ENCODE data around the gene EMP2. TPM values are rescaled to one million over a fixed set of nuclear protein-coding genes. Genes with fewer than 3 reads are reported as not detected.

EMP2 gene
- total RNA-seq, 1 experiment from 2014 or later, result 198 TPM

DNA sequence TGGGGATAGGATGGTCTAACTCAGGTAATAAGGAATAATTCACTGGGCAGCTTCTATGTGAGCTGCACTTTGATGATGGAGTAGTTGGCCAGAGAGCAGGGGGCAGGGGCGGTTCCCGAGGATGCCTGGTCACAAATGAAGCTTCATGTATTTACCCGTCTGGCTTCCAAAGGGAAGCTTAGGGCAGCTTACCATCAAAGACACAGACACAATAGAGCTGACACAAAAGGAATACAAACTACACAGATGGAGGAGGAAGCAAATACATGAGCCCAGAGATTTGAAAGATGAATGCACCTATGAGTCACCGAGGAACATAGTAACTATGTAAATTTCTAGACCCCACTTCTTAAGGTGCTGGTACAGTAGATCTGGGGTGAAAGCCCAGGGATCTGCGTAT, 8.7 kb upstream of the EMP2 start:
- POLR2A ChIA-PET, result interaction anchor here (0.6 kb wide), 1 partner anchor 22 kb away, joined by 3 read pairs; no protein-coding TSS in a partner anchor
- H3K4me3 Mint-ChIP-seq (ENCODE audit: unreplicated experiment), result no peak overlapping the region
- no peak overlapping the region for H3K4me3 ChIP-seq (ENCODE audit: low read depth, low read length)
- H3K9me3 Mint-ChIP-seq (ENCODE audit: unreplicated experiment), result no peaks in the 10 kb centered on the region
- H3K27me3 ChIP-seq (replicated peaks; ENCODE audit: control insufficient read depth, insufficient read depth, low read length), result no peaks in the 10 kb centered on the region
- CTCF ChIA-PET, result no interaction called here
- H3K36me3 ChIP-seq (ENCODE audit: control insufficient read depth, insufficient read depth, low read length), result no peaks in the 10 kb centered on the region
- peaks cover 43% of the 10 kb centered on the region for H3K4me1 ChIP-seq
- H3K27ac Mint-ChIP-seq (ENCODE audit: unreplicated experiment), result peak overlapping the region; percentile 67
- no peaks in the 10 kb centered on the region for H3K9me3 ChIP-seq
- no peaks in the 10 kb centered on the region for H3K36me3 Mint-ChIP-seq (ENCODE audit: insufficient read depth, unreplicated experiment)
- no peak for DNase-seq
- TF ChIP-seq, protein P1, sequence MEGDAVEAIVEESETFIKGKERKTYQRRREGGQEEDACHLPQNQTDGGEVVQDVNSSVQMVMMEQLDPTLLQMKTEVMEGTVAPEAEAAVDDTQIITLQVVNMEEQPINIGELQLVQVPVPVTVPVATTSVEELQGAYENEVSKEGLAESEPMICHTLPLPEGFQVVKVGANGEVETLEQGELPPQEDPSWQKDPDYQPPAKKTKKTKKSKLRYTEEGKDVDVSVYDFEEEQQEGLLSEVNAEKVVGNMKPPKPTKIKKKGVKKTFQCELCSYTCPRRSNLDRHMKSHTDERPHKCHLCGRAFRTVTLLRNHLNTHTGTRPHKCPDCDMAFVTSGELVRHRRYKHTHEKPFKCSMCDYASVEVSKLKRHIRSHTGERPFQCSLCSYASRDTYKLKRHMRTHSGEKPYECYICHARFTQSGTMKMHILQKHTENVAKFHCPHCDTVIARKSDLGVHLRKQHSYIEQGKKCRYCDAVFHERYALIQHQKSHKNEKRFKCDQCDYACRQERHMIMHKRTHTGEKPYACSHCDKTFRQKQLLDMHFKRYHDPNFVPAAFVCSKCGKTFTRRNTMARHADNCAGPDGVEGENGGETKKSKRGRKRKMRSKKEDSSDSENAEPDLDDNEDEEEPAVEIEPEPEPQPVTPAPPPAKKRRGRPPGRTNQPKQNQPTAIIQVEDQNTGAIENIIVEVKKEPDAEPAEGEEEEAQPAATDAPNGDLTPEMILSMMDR (IDR thresholded peaks at IDR 0.05; ENCODE audit: insufficient read depth in 1 of 2, low read depth in 1 of 2, low read length in 1 of 2, severe bottlenecking in 1 of 2, unreplicated experiment in 1 of 2), result no peak
- intact Hi-C loops (cut with micrococcal nuclease; ENCODE audit: unreplicated experiment), result no loop called here
- peaks cover 33% of the 10 kb centered on the region for H3K4me1 Mint-ChIP-seq (ENCODE audit: low read depth, unreplicated experiment)
- no TSS peak for BruUV-seq (replicated peaks)
- H3K27me3 Mint-ChIP-seq (ENCODE audit: insufficient read depth, unreplicated experiment), result no peaks in the 10 kb centered on the region

DNA sequence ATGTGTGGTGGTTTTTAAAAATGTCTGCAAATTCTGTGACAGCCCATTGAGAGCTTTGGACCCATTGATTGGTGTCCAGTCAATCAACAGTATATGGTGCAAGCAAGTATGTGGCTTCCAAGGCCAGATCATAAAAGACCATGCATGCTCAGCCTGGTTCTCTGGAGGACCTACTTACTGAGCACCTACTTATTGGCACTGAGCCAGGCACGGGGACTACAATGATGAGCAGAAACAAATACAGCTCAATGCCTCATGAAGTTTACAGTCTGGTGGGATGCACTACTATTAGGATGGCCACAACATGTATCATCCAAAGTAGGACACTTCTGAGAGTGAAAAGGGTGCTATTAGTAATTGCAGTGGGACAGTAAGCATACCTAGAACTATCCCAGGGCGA, 7.2 kb upstream of the EMP2 start:
- H3K9me3 Mint-ChIP-seq (ENCODE audit: unreplicated experiment), result peaks cover 13% of the 10 kb centered on the region
- no peaks in the 10 kb centered on the region for H3K27me3 Mint-ChIP-seq (ENCODE audit: insufficient read depth, unreplicated experiment)
- H3K4me1 Mint-ChIP-seq (ENCODE audit: low read depth, unreplicated experiment), result peaks cover 43% of the 10 kb centered on the region
- H3K9me3 ChIP-seq, result 0 out of 2 replicates have a peak, but pooled peaks cover 4% of the 10 kb centered on the region
- POLR2A ChIA-PET, result no interaction called here
- no peak overlapping the region for H3K4me3 Mint-ChIP-seq (ENCODE audit: unreplicated experiment)
- peak overlapping the region; percentile 67 for H3K27ac Mint-ChIP-seq (ENCODE audit: unreplicated experiment)
- no peak overlapping the region for H3K4me3 ChIP-seq (ENCODE audit: low read depth, low read length)
- intact Hi-C loops (cut with micrococcal nuclease; ENCODE audit: unreplicated experiment), result loop anchor here (2.0 kb wide), 1 partner anchor 15 kb away; no protein-coding TSS in a partner anchor
- H3K36me3 Mint-ChIP-seq (ENCODE audit: insufficient read depth, unreplicated experiment), result no peaks in the 10 kb centered on the region
- no peaks in the 10 kb centered on the region for H3K27me3 ChIP-seq (replicated peaks; ENCODE audit: control insufficient read depth, insufficient read depth, low read length)
- TF ChIP-seq, protein P1 (IDR thresholded peaks at IDR 0.05; ENCODE audit: insufficient read depth in 1 of 2, low read depth in 1 of 2, low read length in 1 of 2, severe bottlenecking in 1 of 2, unreplicated experiment in 1 of 2), result no peak
- no TSS peak for BruUV-seq (replicated peaks)
- DNase-seq, result no peak
- CTCF ChIA-PET, result interaction anchor here (1.2 kb wide), 1 partner anchor 39 kb away, joined by 4 read pairs; no protein-coding TSS in a partner anchor
- H3K4me1 ChIP-seq, result peaks cover 43% of the 10 kb centered on the region
- no peaks in the 10 kb centered on the region for H3K36me3 ChIP-seq (ENCODE audit: control insufficient read depth, insufficient read depth, low read length)

DNA sequence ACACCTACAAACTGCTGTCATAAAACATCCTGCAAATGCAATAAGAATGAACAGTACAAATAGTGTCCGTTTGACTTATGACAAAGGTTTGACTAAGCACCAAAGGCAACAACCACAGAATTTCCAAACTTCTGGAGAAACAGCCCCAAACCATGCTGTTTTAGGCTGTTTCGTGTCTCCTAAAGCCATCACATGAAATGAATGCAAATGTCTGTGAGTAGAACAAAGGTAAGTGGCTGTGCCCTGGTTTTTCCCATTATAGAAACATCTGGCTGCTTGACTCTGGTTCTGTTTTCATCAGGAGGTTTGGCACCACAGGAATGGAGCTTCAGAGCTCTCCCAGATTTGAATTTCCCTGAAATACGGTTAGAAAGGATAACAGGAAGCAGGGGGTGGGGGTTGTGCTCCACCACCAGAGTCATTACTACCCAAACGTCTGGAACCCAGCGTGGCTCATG, 4.6 kb upstream of the EMP2 start:
- intact Hi-C loops (cut with micrococcal nuclease; ENCODE audit: unreplicated experiment), result loop anchor here (5.0 kb wide), 1 partner anchor 63 kb away; no protein-coding TSS in a partner anchor
- no TSS peak for BruUV-seq (replicated peaks)
- H3K4me3 ChIP-seq (ENCODE audit: low read depth, low read length), result no peak overlapping the region
- peaks cover 59% of the 10 kb centered on the region for H3K4me1 ChIP-seq
- no peak for DNase-seq
- no peaks in the 10 kb centered on the region for H3K36me3 ChIP-seq (ENCODE audit: control insufficient read depth, insufficient read depth, low read length)
- H3K27me3 ChIP-seq (replicated peaks; ENCODE audit: control insufficient read depth, insufficient read depth, low read length), result no peaks in the 10 kb centered on the region
- Mint-ChIP-seq H3K36me3 (ENCODE audit: insufficient read depth, unreplicated experiment) (no peaks in the 10 kb centered on the region), H3K27me3 (ENCODE audit: insufficient read depth, unreplicated experiment) (no peaks in the 10 kb centered on the region), H3K27ac (ENCODE audit: unreplicated experiment) (no peak overlapping the region), H3K4me1 (ENCODE audit: low read depth, unreplicated experiment) (peaks cover 58% of the 10 kb centered on the region), H3K4me3 (ENCODE audit: unreplicated experiment) (no peak overlapping the region), H3K9me3 (ENCODE audit: unreplicated experiment) (peaks cover 13% of the 10 kb centered on the region)
- H3K9me3 ChIP-seq, result 0 out of 2 replicates have a peak, but pooled peaks cover 4% of the 10 kb centered on the region
- TF ChIP-seq, protein P1 (IDR thresholded peaks at IDR 0.05; ENCODE audit: insufficient read depth in 1 of 2, low read depth in 1 of 2, low read length in 1 of 2, severe bottlenecking in 1 of 2, unreplicated experiment in 1 of 2), result no peak
- POLR2A ChIA-PET, result no interaction called here
- CTCF ChIA-PET, result no interaction called here

Data from Caco-2 (cell line).